ENCODE results near the gene MYCBP. TPM values are rescaled to one million over a fixed set of nuclear protein-coding genes. Genes with fewer than 3 reads are reported as not detected.
"Not testable (repeated sequence)": the region's sequence is repeated elsewhere in the genome, so short reads cannot be mapped to it uniquely, and the experiment has no call there.

Gene MYCBP
- total RNA-seq, 1 donor from 2014 or later: 9.4 TPM

DNA sequence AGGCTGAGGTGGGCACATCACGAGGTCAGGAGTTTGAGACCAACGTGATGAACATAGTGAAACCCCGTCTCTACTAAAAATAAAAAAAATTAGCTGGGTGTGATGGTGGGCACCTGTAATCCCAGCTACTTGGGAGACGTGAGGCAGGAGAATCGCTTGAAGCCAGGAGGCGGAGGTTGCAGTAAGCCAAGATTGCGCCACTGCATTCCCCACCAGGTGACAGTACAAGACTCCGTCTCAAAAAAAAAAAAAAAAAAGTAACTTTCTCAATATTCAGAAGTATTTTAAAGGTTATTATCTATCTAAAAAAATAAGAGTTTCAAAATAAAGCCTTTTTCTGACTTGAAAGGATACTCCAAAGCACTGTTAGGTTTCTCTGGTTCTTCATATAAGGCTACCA lies 5.9 kb downstream of the MYCBP start:
- no peak for DNase-seq (ENCODE audit: low spot score)

DNA sequence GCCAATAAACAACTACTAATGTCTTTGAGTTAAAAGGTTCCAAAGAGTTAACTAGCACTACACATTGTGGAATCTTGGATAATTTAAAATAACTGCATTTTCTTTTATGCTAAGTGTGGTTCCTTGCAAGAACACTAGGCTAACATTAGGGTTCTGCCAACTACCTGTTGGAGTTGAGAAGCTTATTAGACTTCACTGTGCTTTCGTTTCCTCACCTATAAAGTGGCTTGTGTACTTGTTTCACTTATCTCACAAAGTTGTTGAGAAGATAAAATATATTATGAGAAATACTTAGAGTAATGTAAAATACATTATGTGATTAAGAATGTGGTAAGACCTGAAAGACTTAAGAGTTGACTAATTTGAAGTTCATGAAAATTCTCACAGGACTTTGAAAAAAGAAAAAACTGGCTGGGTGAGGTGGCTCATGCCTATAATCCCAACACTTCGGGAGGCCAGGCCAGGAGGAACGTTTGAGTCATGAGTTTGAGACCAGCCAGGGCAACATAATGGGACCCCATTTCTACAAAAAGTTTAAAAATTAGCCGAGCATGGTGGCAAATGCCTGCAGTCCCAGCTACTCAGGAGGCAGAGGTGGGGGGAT lies 7.9 kb downstream of the MYCBP start:
- no peak for DNase-seq (ENCODE audit: low spot score)

GRCh38 chr1:38860454-38860795 lies 12.7 kb downstream of the MYCBP start:
- no peak for DNase-seq (ENCODE audit: low spot score)

GRCh38 chr1:38859561-38860453 lies 13.3 kb downstream of the MYCBP start, which contains the start of gene RRAGC:
Gene RRAGC, minus strand, starts transcription at chr1:38859772. Its CDS starts 126 bp downstream, at chr1:38859646.
- DNase-seq (ENCODE audit: low spot score): peak; percentile 99

GRCh38 chr1:38858833-38859560 lies 14.2 kb downstream of the MYCBP start:
- peak; percentile 48 for DNase-seq (ENCODE audit: low spot score)

GRCh38 chr1:38852780-38853179 lies 20.4 kb downstream of the MYCBP start:
- no peak for DNase-seq (ENCODE audit: low spot score)

GRCh38 chr1:38848071-38848470 lies 25.1 kb downstream of the MYCBP start:
- no peak for DNase-seq (ENCODE audit: low spot score)

DNA sequence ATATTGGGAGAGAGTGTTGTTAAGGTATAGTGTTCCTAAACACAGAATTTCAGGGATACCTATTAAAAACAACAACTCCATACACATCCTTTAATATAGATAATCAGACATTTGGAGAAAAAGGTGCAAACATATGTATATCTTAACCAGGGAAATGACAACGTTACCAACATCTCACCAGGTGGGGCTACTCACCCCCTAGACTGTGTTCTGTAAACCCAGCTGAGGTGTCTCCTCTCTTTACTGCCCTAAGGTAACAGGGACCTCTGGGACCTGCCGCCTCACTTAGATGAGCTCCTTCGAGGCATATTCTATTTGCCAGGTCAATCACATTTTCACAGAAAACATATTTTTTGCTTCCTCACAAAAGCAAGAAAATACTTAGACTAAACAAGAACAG lies 26.9 kb downstream of the MYCBP start:
- DNase-seq (ENCODE audit: low spot score): no peak

GRCh38 chr1:38845088-38845487 lies 28.1 kb downstream of the MYCBP start:
- not testable (repeated sequence) for DNase-seq (ENCODE audit: low spot score)

- DNase-seq (ENCODE audit: low spot score): no peak
Observed at GRCh38 chr1:38840281-38840680, 32.9 kb downstream of the MYCBP start.

- DNase-seq (ENCODE audit: low spot score): no peak
Observed at GRCh38 chr1:38839363-38839762, 33.8 kb downstream of the MYCBP start.

DNA sequence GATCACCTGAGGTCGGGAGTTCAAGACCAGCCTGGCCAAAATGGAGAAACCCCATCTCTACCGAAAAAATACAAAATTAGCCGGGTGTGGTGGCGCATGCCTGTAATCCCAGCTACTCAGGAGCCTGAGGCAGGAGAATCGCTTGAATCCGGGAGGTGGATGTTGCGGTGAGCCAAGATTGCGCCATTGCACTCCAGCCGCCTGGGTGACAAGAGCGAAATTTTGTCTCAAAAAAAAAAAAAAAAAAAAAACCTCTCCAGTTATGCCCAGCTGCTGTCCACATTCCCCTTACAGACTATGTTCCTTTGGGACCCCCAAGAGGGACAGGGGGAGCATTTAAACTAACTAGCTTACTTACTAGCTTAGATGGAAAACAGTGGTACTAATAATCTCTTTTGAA lies 36.8 kb downstream of the MYCBP start:
- DNase-seq (ENCODE audit: low spot score): not testable (repeated sequence)

GRCh38 chr1:38834937-38835827 lies 38.0 kb downstream of the MYCBP start:
- peak; percentile 89 for DNase-seq (ENCODE audit: low spot score)

DNA sequence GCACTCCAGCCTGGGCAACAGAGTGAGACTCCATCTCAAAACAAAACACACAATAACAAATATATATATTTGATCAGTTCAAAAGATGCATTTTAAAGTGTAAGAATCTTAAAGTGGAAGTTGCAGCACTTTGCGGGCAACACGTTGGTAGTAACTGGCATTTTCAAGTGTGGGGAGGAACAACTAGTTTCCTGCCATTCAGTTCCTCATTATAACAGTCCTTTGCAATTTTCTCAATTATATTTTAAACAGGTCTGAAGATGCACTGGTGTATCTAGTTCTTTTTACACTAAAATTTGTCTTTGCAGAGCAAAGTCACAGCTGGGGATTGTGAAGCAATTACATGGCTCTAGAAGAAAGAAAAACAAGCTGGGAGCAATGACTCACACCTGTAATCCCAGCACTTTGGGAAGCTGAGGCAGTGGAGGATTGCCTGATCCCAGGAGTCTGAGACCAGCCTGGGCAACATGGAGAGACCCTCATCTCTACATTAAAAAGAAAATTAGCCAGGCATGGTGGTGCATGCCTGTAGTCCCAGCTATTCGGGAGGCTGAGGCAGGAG lies 38.8 kb downstream of the MYCBP start:
- no peak for DNase-seq (ENCODE audit: low spot score)

GRCh38 chr1:38833146-38833545 lies 40.0 kb downstream of the MYCBP start:
- DNase-seq (ENCODE audit: low spot score): no peak

- no peak for DNase-seq (ENCODE audit: low spot score)
Observed at GRCh38 chr1:38832370-38832734, 40.8 kb downstream of the MYCBP start.

- DNase-seq (ENCODE audit: low spot score): no peak
Observed at GRCh38 chr1:38831731-38832369, 41.3 kb downstream of the MYCBP start.

GRCh38 chr1:38829368-38829767 lies 43.8 kb downstream of the MYCBP start:
- no peak for DNase-seq (ENCODE audit: low spot score)

DNA sequence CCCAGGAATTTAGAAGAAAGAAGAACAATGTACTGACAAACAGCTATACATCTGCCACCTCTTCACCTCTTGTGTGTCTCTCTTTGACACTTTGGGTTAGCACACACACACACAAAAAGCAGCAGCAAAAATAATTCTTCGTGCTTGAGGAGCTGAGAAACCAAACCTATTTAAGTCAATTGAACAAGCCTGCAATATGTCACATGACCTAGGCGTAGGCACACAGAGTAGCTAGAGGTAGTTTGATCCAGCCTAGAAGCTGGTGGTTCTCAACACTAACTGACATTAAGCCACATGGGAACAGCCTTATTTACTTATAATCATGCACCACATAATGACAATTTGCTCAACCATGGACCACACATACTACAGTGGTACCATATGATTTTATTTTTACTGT lies 45.8 kb downstream of the MYCBP start:
- no peak for DNase-seq (ENCODE audit: low spot score)

DNA sequence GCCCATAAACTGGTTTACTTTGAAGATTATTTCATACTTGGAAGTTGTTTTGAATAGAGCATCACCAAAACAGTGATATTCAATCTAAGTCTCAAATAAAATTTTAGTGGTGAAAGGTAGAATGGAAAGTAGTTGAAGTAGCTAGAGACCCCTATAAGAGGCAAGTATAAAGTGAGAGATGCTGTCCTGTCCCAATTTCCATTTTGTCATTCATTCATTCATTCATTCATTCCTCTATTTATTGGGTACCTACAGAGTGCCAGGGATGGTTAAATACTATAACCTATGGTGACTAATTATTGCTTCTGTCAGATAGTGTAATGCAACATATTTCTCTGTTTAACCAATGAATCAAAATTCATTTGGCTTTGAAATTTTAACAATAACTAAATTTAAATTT lies 46.3 kb downstream of the MYCBP start:
- no peak for DNase-seq (ENCODE audit: low spot score)

- DNase-seq (ENCODE audit: low spot score): no peak
Observed at GRCh38 chr1:38826262-38826661, 46.9 kb downstream of the MYCBP start.

Measured in umbilical cord (tissue), 2 donors.